Right lobe of liver (tissue), 6 donors: Measurements from ENCODE around the gene SLC39A11. TPM values are rescaled to one million over a fixed set of nuclear protein-coding genes. Genes with fewer than 3 reads are reported as not detected.
"Not testable (repeated sequence)": the region's sequence is repeated elsewhere in the genome, so short reads cannot be mapped to it uniquely, and the experiment has no call there.

Experiments used
- ATAC-seq, 4 donors: fragments of 200-7000 bp; cut with Tn5 transposase; one replicate each; pipeline ENCODE4 v1.9.1; 2020; ENCODE audit warnings: mild to moderate bottlenecking in 4 of 4, moderate library complexity in 4 of 4
- DNase-seq, 3 donors: peaks; one replicate each; pipeline ENCODE4 v3.0.0-alpha.2; 2020
- H3K27ac ChIP-seq, 3 donors: fragments of 200-600 bp; one replicate each; pipeline ENCODE4 v1.8.0; 2022
- H3K27me3 ChIP-seq, 2 donors: fragments of 200-600 bp; one replicate each; pipeline ENCODE4 v1.8.0; 2022
- H3K36me3 ChIP-seq, 4 donors: fragments of 200-600 bp; sonication (generic) in 1 of 4; one replicate each; pipeline versions ENCODE4 v1.5.1 to v1.8.0; 2017 to 2022; ENCODE audit warnings: control low read depth in 1 of 4
- H3K4me1 ChIP-seq, 4 donors: fragments of 200-600 bp; sonication (generic) in 1 of 4; one replicate each; pipeline versions ENCODE4 v1.5.1 to v1.8.0; 2017 to 2022; ENCODE audit warnings: control low read depth in 1 of 4
- H3K4me3 ChIP-seq, 3 donors: fragments of 200-600 bp; one replicate each; pipeline ENCODE4 v1.8.0; 2022
- H3K9me3 ChIP-seq, 4 donors: fragments of 200-600 bp; sonication (generic) in 1 of 4; one replicate each; pipeline versions ENCODE4 v1.5.1 to v1.8.0; 2017 to 2022; ENCODE audit warnings: control low read depth in 1 of 4
- POLR2A ChIP-seq: fragments of 450-650 bp; IDR thresholded peaks from one replicate; pipeline ENCODE4 v1.6.1; 2017; ENCODE audit warnings: antibody characterized with exemption, mild to moderate bottlenecking
- WGBS: methylation state at CpG from one replicate; pipeline ENCODE4 v1.1.6; 2018; ENCODE audit warnings: low coverage, low lambda C conversion rate; ENCODE audit not compliant: insufficient coverage; ENCODE audit errors: missing lambda C conversion rate; 5-methylcytosine and 5-hydroxymethylcytosine counted together
- intact Hi-C, 2 donors: fragments of 100-400 bp; cut with DNase I; formaldehyde crosslinking; loops; one replicate each; pipeline versions ENCODE4 v1.11.2 to v1.14.1; 2022
- total RNA-seq, 6 experiments: library from RNA; depleted of rRNA in 2 of 6; stranded (reverse); fragments of >200 nt in 2 of 6; fragmentation: NEBNext Ultra II Directional in 3 of 6; extraction: Animal tissue kit (Norgen Biotek cat#: 25700) in 3 of 6; gene quantifications; one replicate each; pipeline versions ENCODE4 v1.1.0 to v1.2.4, GENCODE V29; 2016 to 2023
- TF ChIP-seq, protein P1 (sequence below), 4 donors: fragments of 200-600 bp in 3 of 4; fragments of 450-650 bp in 1 of 4; IDR thresholded peaks; one replicate each; pipeline versions ENCODE4 v1.5.1 to v1.8.0; 2016 to 2022; ENCODE audit warnings: antibody characterized with exemption in 4 of 4, mild to moderate bottlenecking in 2 of 4
- donor health status: DM: no; HTN: yes; CAD: no.
- donor health status: DM: no; HTN: no; CAD: no.
- donor health status: DM: no; HTN: no; CAD: no.
- donor health status: DM: no; HTN: yes; CAD: no.
- donor health status: DM: no; HTN: yes; CAD: no.

SLC39A11 gene
- total RNA-seq, 6 experiments from 2014 or later: 25.4 to 49.6 (median 39.3) TPM

DNA sequence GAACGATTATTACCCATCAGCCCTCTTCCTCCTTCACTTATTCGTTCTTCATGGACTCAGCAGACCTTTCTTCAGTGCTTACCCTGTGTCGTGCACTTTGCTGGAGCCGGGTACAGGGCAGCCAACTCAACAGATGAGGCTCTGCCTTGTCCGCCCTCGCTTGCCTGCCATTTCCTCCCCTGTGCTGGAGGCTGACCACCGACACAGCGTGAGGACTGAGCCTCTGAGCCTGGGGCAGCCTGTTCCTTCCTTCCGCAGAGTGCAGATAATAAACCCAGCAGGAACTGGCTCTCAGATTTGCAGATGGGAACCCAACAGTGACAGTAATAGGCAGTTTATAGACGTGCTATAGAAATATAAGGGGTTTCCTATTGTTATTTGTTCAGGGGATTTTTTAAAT is 7.0 kb upstream of the SLC39A11 start:
- intact Hi-C loops: no loop called here
- WGBS: 45% methylated on average over 7 of the region's 10 CpGs
- ATAC-seq: peak in 3 of 4 donors; percentile 20 to 51 (median 43)
- no peaks in the 10 kb centered on the region for H3K9me3 ChIP-seq
- no peak overlapping the region for H3K4me3 ChIP-seq
- no peaks in the 10 kb centered on the region for H3K4me1 ChIP-seq
- TF ChIP-seq, protein P1, sequence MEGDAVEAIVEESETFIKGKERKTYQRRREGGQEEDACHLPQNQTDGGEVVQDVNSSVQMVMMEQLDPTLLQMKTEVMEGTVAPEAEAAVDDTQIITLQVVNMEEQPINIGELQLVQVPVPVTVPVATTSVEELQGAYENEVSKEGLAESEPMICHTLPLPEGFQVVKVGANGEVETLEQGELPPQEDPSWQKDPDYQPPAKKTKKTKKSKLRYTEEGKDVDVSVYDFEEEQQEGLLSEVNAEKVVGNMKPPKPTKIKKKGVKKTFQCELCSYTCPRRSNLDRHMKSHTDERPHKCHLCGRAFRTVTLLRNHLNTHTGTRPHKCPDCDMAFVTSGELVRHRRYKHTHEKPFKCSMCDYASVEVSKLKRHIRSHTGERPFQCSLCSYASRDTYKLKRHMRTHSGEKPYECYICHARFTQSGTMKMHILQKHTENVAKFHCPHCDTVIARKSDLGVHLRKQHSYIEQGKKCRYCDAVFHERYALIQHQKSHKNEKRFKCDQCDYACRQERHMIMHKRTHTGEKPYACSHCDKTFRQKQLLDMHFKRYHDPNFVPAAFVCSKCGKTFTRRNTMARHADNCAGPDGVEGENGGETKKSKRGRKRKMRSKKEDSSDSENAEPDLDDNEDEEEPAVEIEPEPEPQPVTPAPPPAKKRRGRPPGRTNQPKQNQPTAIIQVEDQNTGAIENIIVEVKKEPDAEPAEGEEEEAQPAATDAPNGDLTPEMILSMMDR (IDR thresholded peaks at IDR 0.05): no peak
- TF ChIP-seq POLR2A: no peak
- H3K27me3 ChIP-seq: no peaks in the 10 kb centered on the region
- DNase-seq: no peak
- H3K27ac ChIP-seq: no peak overlapping the region
- no peaks in the 10 kb centered on the region for H3K36me3 ChIP-seq

GRCh38 chr17:73098919-73099318 is 6.4 kb upstream of the SLC39A11 start:
- Histone ChIP-seq H3K4me3 (no peak overlapping the region), H3K27ac (no peak overlapping the region), H3K4me1 (no peaks in the 10 kb centered on the region), H3K36me3 (no peaks in the 10 kb centered on the region), H3K27me3 (no peaks in the 10 kb centered on the region), H3K9me3 (no peaks in the 10 kb centered on the region)
- TF ChIP-seq, protein P1 (IDR thresholded peaks at IDR 0.05): no peak
- TF ChIP-seq POLR2A: no peak
- WGBS: 67% methylated on average over 5 of the region's 5 CpGs
- ATAC-seq (no peak), DNase-seq (no peak)
- intact Hi-C loops: no loop called here

GRCh38 chr17:73097973-73098765 is 5.7 kb upstream of the SLC39A11 start:
- 78% methylated on average over 5 of the region's 8 CpGs for WGBS
- ATAC-seq, H3K4me3 ChIP-seq, DNase-seq, H3K27ac ChIP-seq, intact Hi-C loops, H3K9me3 ChIP-seq, H3K4me1 ChIP-seq, H3K36me3 ChIP-seq, H3K27me3 ChIP-seq: not testable (repeated sequence)

DNA sequence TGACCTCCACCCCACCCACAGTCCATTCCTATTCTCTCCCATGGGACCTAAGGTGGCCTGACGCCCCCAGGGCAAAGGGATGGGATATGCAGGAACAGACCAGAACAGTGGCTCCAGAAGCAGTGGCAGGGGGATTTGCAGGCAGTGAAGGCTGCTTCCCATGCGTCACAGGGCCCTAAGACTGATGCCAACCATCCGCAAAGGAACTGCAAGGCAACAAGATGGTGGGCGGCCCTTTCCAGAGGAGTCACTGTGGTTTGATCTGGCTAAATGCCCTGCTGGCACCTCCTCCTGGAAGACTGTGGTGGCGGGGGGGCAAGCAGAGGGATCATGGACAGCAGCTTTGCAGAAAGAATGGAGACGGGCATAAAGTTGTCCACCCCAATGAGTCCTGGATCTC is 4.4 kb upstream of the SLC39A11 start:
- TF ChIP-seq POLR2A: no peak
- TF ChIP-seq, protein P1 (IDR thresholded peaks at IDR 0.05): no peak
- WGBS: 53% methylated on average over 2 of the region's 6 CpGs
- H3K27me3 ChIP-seq: no peaks in the 10 kb centered on the region
- peaks cover 0 to 6% (median 0%) of the 10 kb centered on the region in 4 donors for H3K4me1 ChIP-seq
- no peaks in the 10 kb centered on the region for H3K36me3 ChIP-seq
- DNase-seq (no peak), ATAC-seq (no peak)
- no peak overlapping the region for H3K4me3 ChIP-seq
- no peak overlapping the region for H3K27ac ChIP-seq
- H3K9me3 ChIP-seq: no peaks in the 10 kb centered on the region
- intact Hi-C loops: no loop called here

- Histone ChIP-seq H3K4me1 (peaks cover 0 to 12% (median 2%) of the 10 kb centered on the region in 4 donors), H3K4me3 (no peak overlapping the region), H3K27ac (no peak overlapping the region), H3K27me3 (no peaks in the 10 kb centered on the region), H3K9me3 (no peaks in the 10 kb centered on the region), H3K36me3 (no peaks in the 10 kb centered on the region)
- TF ChIP-seq POLR2A: no peak
- TF ChIP-seq, protein P1 (IDR thresholded peaks at IDR 0.05): no peak
- 73% methylated on average over 6 of the region's 6 CpGs for WGBS
- no peak for DNase-seq
- intact Hi-C loops: no loop called here
- no peak for ATAC-seq
These were observed 3.7 kb upstream of the SLC39A11 start for GRCh38 chr17:73096211-73096610.
